ENCODE measurements around the gene TBC1D9B. TPM values are rescaled to one million over a fixed set of nuclear protein-coding genes. Genes with fewer than 3 reads are reported as not detected.
"Not testable (repeated sequence)": the region's sequence is repeated elsewhere in the genome, so short reads cannot be mapped to it uniquely, and the experiment has no call there.

The TBC1D9B gene
- polyA plus RNA-seq, 3 donors = 89.8 to 96.2 (median 92.6) TPM

- not testable (repeated sequence) for DNase-seq (ENCODE audit: low read depth in 3 of 3, low spot score in 2 of 3)
These were observed 36.2 kb downstream of the TBC1D9B start for GRCh38 chr5:179871533-179871932.

GRCh38 chr5:179870952-179871351 is 36.7 kb downstream of the TBC1D9B start:
- no peak for DNase-seq (ENCODE audit: low read depth in 3 of 3, low spot score in 2 of 3)

GRCh38 chr5:179870403-179870903 is 37.2 kb downstream of the TBC1D9B start:
- DNase-seq (ENCODE audit: low read depth in 3 of 3, low spot score in 2 of 3) = peak in 1 of 3 donors; percentile 36

- no peak for DNase-seq (ENCODE audit: low read depth in 3 of 3, low spot score in 2 of 3)
These were observed 37.9 kb downstream of the TBC1D9B start for GRCh38 chr5:179869641-179870402.

GRCh38 chr5:179869101-179869500 is 38.6 kb downstream of the TBC1D9B start:
- DNase-seq (ENCODE audit: low read depth in 3 of 3, low spot score in 2 of 3) = no peak

- no peak for DNase-seq (ENCODE audit: low read depth in 3 of 3, low spot score in 2 of 3)
These were observed 39.2 kb downstream of the TBC1D9B start for GRCh38 chr5:179868541-179868940.

GRCh38 chr5:179867476-179867875 is 40.2 kb downstream of the TBC1D9B start:
- no peak for DNase-seq (ENCODE audit: low read depth in 3 of 3, low spot score in 2 of 3)

- DNase-seq (ENCODE audit: low read depth in 3 of 3, low spot score in 2 of 3) = no peak
These were observed 40.6 kb downstream of the TBC1D9B start for GRCh38 chr5:179867079-179867465.

GRCh38 chr5:179866241-179867078 is 41.2 kb downstream of the TBC1D9B start:
- DNase-seq (ENCODE audit: low read depth in 3 of 3, low spot score in 2 of 3) = no peak

- no peak for DNase-seq (ENCODE audit: low read depth in 3 of 3, low spot score in 2 of 3)
These were observed 42.0 kb downstream of the TBC1D9B start for GRCh38 chr5:179865491-179866240.

- no peak for DNase-seq (ENCODE audit: low read depth in 3 of 3, low spot score in 2 of 3)
These were observed 43.0 kb downstream of the TBC1D9B start for GRCh38 chr5:179864686-179865085.

GRCh38 chr5:179863449-179864085 is 44.1 kb downstream of the TBC1D9B start:
- DNase-seq (ENCODE audit: low read depth in 3 of 3, low spot score in 2 of 3) = no peak

- DNase-seq (ENCODE audit: low read depth in 3 of 3, low spot score in 2 of 3) = no peak
These were observed 44.8 kb downstream of the TBC1D9B start for GRCh38 chr5:179862891-179863290.

- DNase-seq (ENCODE audit: low read depth in 3 of 3, low spot score in 2 of 3) = no peak
These were observed 45.4 kb downstream of the TBC1D9B start for GRCh38 chr5:179862296-179862695.

- no peak for DNase-seq (ENCODE audit: low read depth in 3 of 3, low spot score in 2 of 3)
These were observed 47.4 kb downstream of the TBC1D9B start for GRCh38 chr5:179860301-179860700.

- peak; percentile 77 to 89 (median 85) for DNase-seq (ENCODE audit: low read depth in 3 of 3, low spot score in 2 of 3)
These were observed 48.9 kb downstream of the TBC1D9B start, which contains the start of gene MRNIP for GRCh38 chr5:179858586-179859427. TSS of gene MRNIP (minus strand) at chr5:179858817. CDS start at chr5:179858796, 21 bp downstream.

GRCh38 chr5:179858241-179858585 is 49.5 kb downstream of the TBC1D9B start:
- peak in 2 of 3 donors; percentile 33 to 34 for DNase-seq (ENCODE audit: low read depth in 3 of 3, low spot score in 2 of 3)

- no peak for DNase-seq (ENCODE audit: low read depth in 3 of 3, low spot score in 2 of 3)
These were observed 53.3 kb downstream of the TBC1D9B start for GRCh38 chr5:179854356-179854755.

- no peak for DNase-seq (ENCODE audit: low read depth in 3 of 3, low spot score in 2 of 3)
These were observed 54.6 kb downstream of the TBC1D9B start for GRCh38 chr5:179852993-179853547.
